Testis (tissue), 2 donors: ENCODE data around the gene MRPL53.

ENCODE experiments used
- CTCF ChIP-seq, 3 experiments: fragments of 450-650 bp in 2 of 3; fragments of 200-600 bp in 1 of 3; sonication (generic) in 1 of 3; IDR thresholded peaks; one replicate each; pipeline ENCODE4 v1.5.1; 2016 to 2019; ENCODE audit warnings: antibody characterized with exemption in 3 of 3, mild to moderate bottlenecking in 2 of 3, moderate library complexity in 1 of 3
- POLR2A ChIP-seq: fragments of 450-650 bp; IDR thresholded peaks from one replicate; pipeline ENCODE4 v1.6.1; 2017; ENCODE audit warnings: antibody characterized with exemption, mild to moderate bottlenecking, moderate library complexity

GRCh38 chr2:74516650-74517049 is 44.2 kb upstream of the MRPL53 start:
- TF ChIP-seq CTCF (IDR thresholded peaks at IDR 0.05) (no peak), POLR2A (no peak)
